ENCODE results near the gene HLTF. TPM values are rescaled to one million over a fixed set of nuclear protein-coding genes. Genes with fewer than 3 reads are reported as not detected.

HLTF gene
- total RNA-seq, 1 experiment from 2014 or later: 37.6 TPM

- Histone ChIP-seq H3K27me3 (replicated peaks; ENCODE audit: insufficient read depth, low read depth, low read length, poor library complexity) (no peaks in the 10 kb centered on the region), H3K27ac (ENCODE audit: low read depth, low read length, poor library complexity, severe bottlenecking) (no peak overlapping the region), H3K4me1 (ENCODE audit: insufficient read depth, low read length, poor library complexity, severe bottlenecking) (peaks cover 16% of the 10 kb centered on the region), H3K4me3 (ENCODE audit: low read depth, low read length, poor library complexity, severe bottlenecking) (no peak overlapping the region), H3K36me3 (ENCODE audit: insufficient read depth, low read length, poor library complexity, severe bottlenecking) (peaks cover 25% of the 10 kb centered on the region), H3K9me3 (ENCODE audit: low read depth, low read length, poor library complexity, severe bottlenecking) (no peaks in the 10 kb centered on the region)
- no TSS peak for BruUV-seq (replicated peaks)
- CTCF ChIA-PET: no interaction called here
- TF ChIP-seq CTCF (conservative IDR thresholded peaks at IDR 0.05; ENCODE audit: low read depth, low read length) (no peak), EZH2 (IDR thresholded peaks at IDR 0.05; ENCODE audit: borderline replicate concordance, low read depth, low read length, poor library complexity, severe bottlenecking) (no peak)
- intact Hi-C loops (cut with micrococcal nuclease; ENCODE audit: unreplicated experiment): no loop called here
- POLR2A ChIA-PET (ENCODE audit: low non-redundant PET): no interaction called here
- no peak for DNase-seq (ENCODE audit: low spot score)
These were observed 4.6 kb downstream of the HLTF start for GRCh38 chr3:149081772-149082171.

- DNase-seq (ENCODE audit: low spot score): no peak
- peaks cover 16% of the 10 kb centered on the region for H3K4me1 ChIP-seq (ENCODE audit: insufficient read depth, low read length, poor library complexity, severe bottlenecking)
- H3K4me3 ChIP-seq (ENCODE audit: low read depth, low read length, poor library complexity, severe bottlenecking): no peak overlapping the region
- no peaks in the 10 kb centered on the region for H3K9me3 ChIP-seq (ENCODE audit: low read depth, low read length, poor library complexity, severe bottlenecking)
- peaks cover 25% of the 10 kb centered on the region for H3K36me3 ChIP-seq (ENCODE audit: insufficient read depth, low read length, poor library complexity, severe bottlenecking)
- intact Hi-C loops (cut with micrococcal nuclease; ENCODE audit: unreplicated experiment): no loop called here
- ChIA-PET CTCF (no interaction called here), POLR2A (ENCODE audit: low non-redundant PET) (no interaction called here)
- no peaks in the 10 kb centered on the region for H3K27me3 ChIP-seq (replicated peaks; ENCODE audit: insufficient read depth, low read depth, low read length, poor library complexity)
- BruUV-seq (replicated peaks): no TSS peak
- no peak overlapping the region for H3K27ac ChIP-seq (ENCODE audit: low read depth, low read length, poor library complexity, severe bottlenecking)
- TF ChIP-seq CTCF (conservative IDR thresholded peaks at IDR 0.05; ENCODE audit: low read depth, low read length) (no peak), EZH2 (IDR thresholded peaks at IDR 0.05; ENCODE audit: borderline replicate concordance, low read depth, low read length, poor library complexity, severe bottlenecking) (no peak)
These were observed 5.6 kb downstream of the HLTF start for GRCh38 chr3:149080699-149081091.

GRCh38 chr3:149080011-149080698 is 6.2 kb downstream of the HLTF start:
- POLR2A ChIA-PET (ENCODE audit: low non-redundant PET): no interaction called here
- Histone ChIP-seq H3K27ac (ENCODE audit: low read depth, low read length, poor library complexity, severe bottlenecking) (no peak overlapping the region), H3K4me1 (ENCODE audit: insufficient read depth, low read length, poor library complexity, severe bottlenecking) (peaks cover 16% of the 10 kb centered on the region), H3K4me3 (ENCODE audit: low read depth, low read length, poor library complexity, severe bottlenecking) (no peak overlapping the region), H3K36me3 (ENCODE audit: insufficient read depth, low read length, poor library complexity, severe bottlenecking) (peaks cover 25% of the 10 kb centered on the region), H3K27me3 (replicated peaks; ENCODE audit: insufficient read depth, low read depth, low read length, poor library complexity) (no peaks in the 10 kb centered on the region), H3K9me3 (ENCODE audit: low read depth, low read length, poor library complexity, severe bottlenecking) (no peaks in the 10 kb centered on the region)
- BruUV-seq (replicated peaks): no TSS peak
- CTCF ChIA-PET: no interaction called here
- TF ChIP-seq CTCF (conservative IDR thresholded peaks at IDR 0.05; ENCODE audit: low read depth, low read length): no peak
- no peak for TF ChIP-seq EZH2 (IDR thresholded peaks at IDR 0.05; ENCODE audit: borderline replicate concordance, low read depth, low read length, poor library complexity, severe bottlenecking)
- intact Hi-C loops (cut with micrococcal nuclease; ENCODE audit: unreplicated experiment): no loop called here
- DNase-seq (ENCODE audit: low spot score): peak; percentile 36

Data from A673 (cell line).